HCT116 (cell line): Measurements from ENCODE around the gene CETN1. TPM values are rescaled to one million over a fixed set of nuclear protein-coding genes. Genes with fewer than 3 reads are reported as not detected.

Experiments
- ATAC-seq: fragments of 200-7000 bp; cut with Tn5 transposase; 2 replicates; pipeline ENCODE4 v1.9.1; 2020; ENCODE audit warnings: mild to moderate bottlenecking, moderate library complexity
- Bru-seq: library from RNA; stranded (reverse); fragments of 400-500 nt; gene quantifications from one replicate; lab custom pipeline; 2021; lab: Mats Ljungman, UMichigan
- BruChase-seq, 2 experiments: library from RNA; stranded (reverse); fragments of 400-500 nt; gene quantifications; one replicate each; lab custom pipeline; 2021; lab: Mats Ljungman, UMichigan
- BruUV-seq: library from RNA; stranded (reverse); fragments of 400-500 nt; replicated peaks from 2 replicates; lab custom pipeline; 2021; lab: Mats Ljungman, UMichigan
- CTCF ChIA-PET: fragments of 300-600 bp; sonication (Branson Sonifier 250); formaldehyde crosslinking; loops from one replicate; lab custom pipeline; 2021; ENCODE audit warnings: antibody characterized with exemption; lab: Charles Lee
- POLR2A ChIA-PET: fragments of 300-600, 350-600 bp; sonication (Branson Sonifier 250); formaldehyde crosslinking; loops from one replicate; lab custom pipeline; 2021; ENCODE audit warnings: antibody characterized with exemption; lab: Charles Lee
- RAD21 ChIA-PET, 2 experiments: fragments of 300-600 bp; sonication (Branson Sonifier 250); formaldehyde crosslinking; loops; one replicate each; lab custom pipeline; 2023; ENCODE audit warnings: low total read pairs in 2 of 2; ENCODE audit not compliant: uncharacterized antibody in 2 of 2, unreplicated experiment in 2 of 2, low non-redundant PET in 1 of 2; lab: Charles Lee
- DNase-seq: peaks from one replicate; pipeline ENCODE4 v3.0.0-alpha.2; 2010; ENCODE audit warnings: low read depth, low spot score
- H2AFZ ChIP-seq: fragments of 200-600 bp; shearing (Covaris generic), sonication (generic); 2 replicates; pipeline ENCODE4 v1.6.1; 2017; ENCODE audit warnings: low read depth, mixed run types, mixed read lengths, antibody characterized with exemption, low read length; ENCODE audit not compliant: poor library complexity, severe bottlenecking
- H3K27ac ChIP-seq: 2 replicates; pipeline ENCODE4 v1.5.1; 2012; ENCODE audit warnings: low read depth, low read length
- H3K27me3 ChIP-seq: fragments of 200-600 bp; sonication (generic); 2 replicates; pipeline ENCODE4 v1.6.1; 2016; ENCODE audit warnings: mixed run types, low read length, mixed read lengths; ENCODE audit not compliant: insufficient read depth
- H3K36me3 ChIP-seq, 2 experiments: fragments of 200-500 bp in 1 of 2; fragments of 200-600 bp in 1 of 2; sonication (Bioruptor generic) in 1 of 2; sonication (generic) in 1 of 2; 2 replicates each; pipeline versions ENCODE4 v1.5.1 to v1.6.1; 2014 to 2016; ENCODE audit warnings: low read length in 2 of 2, inconsistent platforms in 1 of 2, mixed read lengths in 1 of 2, mixed run types in 1 of 2; ENCODE audit not compliant: insufficient read depth in 2 of 2, control insufficient read depth in 1 of 2
- H3K4me1 ChIP-seq, 2 experiments: fragments of 200-600 bp in 1 of 2; sonication (generic) in 1 of 2; 2 replicates each; pipeline versions ENCODE4 v1.5.1 to v1.6.1; 2012 to 2017; ENCODE audit warnings: low read length in 2 of 2, inconsistent platforms in 1 of 2, mild to moderate bottlenecking in 1 of 2, mixed read lengths in 1 of 2, mixed run types in 1 of 2, moderate library complexity in 1 of 2; ENCODE audit not compliant: insufficient read depth in 2 of 2, control insufficient read depth in 1 of 2
- H3K4me2 ChIP-seq: fragments of 200-600 bp; sonication (generic); 2 replicates; pipeline ENCODE4 v1.6.1; 2017; ENCODE audit warnings: mixed run types, low read length, mixed read lengths
- H3K4me3 ChIP-seq, 2 experiments: fragments of 200-600 bp in 1 of 2; sonication (generic) in 1 of 2; replicated peaks in 1 of 2; 2 replicates each; pipeline ENCODE4 v1.5.1; 2011 to 2016; ENCODE audit warnings: low read length in 2 of 2, control low read depth in 1 of 2, low read depth in 1 of 2, mild to moderate bottlenecking in 1 of 2, mixed read lengths in 1 of 2, mixed run types in 1 of 2
- H3K79me2 ChIP-seq: fragments of 200-600 bp; sonication (generic); 2 replicates; pipeline ENCODE4 v1.6.1; 2017; ENCODE audit warnings: mild to moderate bottlenecking, mixed run types, low read length, moderate library complexity, mixed read lengths; ENCODE audit not compliant: insufficient read depth
- H3K9ac ChIP-seq: fragments of 200-600 bp; sonication (generic); 2 replicates; pipeline ENCODE4 v1.6.1; 2016; ENCODE audit warnings: low read length, mixed read lengths
- H3K9me2 ChIP-seq: fragments of 200-600 bp; sonication (generic), shearing (Covaris generic); 2 replicates; pipeline ENCODE4 v1.6.1; 2017; ENCODE audit warnings: mixed run types, mild to moderate bottlenecking, moderate library complexity; ENCODE audit not compliant: insufficient read depth
- H3K9me3 ChIP-seq, 2 experiments: fragments of 200-500 bp in 1 of 2; fragments of 200-600 bp in 1 of 2; sonication (Bioruptor generic) in 1 of 2; sonication (generic) in 1 of 2; 2 replicates each; pipeline ENCODE4 v1.6.1; 2014 to 2017; ENCODE audit warnings: low read length in 2 of 2, mixed read lengths in 2 of 2, inconsistent platforms in 1 of 2, low read depth in 1 of 2, mild to moderate bottlenecking in 1 of 2, mixed run types in 1 of 2, moderate library complexity in 1 of 2; ENCODE audit not compliant: control insufficient read depth in 1 of 2, insufficient read depth in 1 of 2
- H4K20me1 ChIP-seq: fragments of 200-600 bp; sonication (generic), shearing (Covaris generic); 2 replicates; pipeline ENCODE4 v1.6.1; 2017; ENCODE audit warnings: mixed run types, mild to moderate bottlenecking, moderate library complexity; ENCODE audit not compliant: insufficient read depth
- EZH2phosphoT487 ChIP-seq: fragments of 200-600 bp; IDR thresholded peaks from 2 replicates; pipeline ENCODE4 v1.6.1; 2018; ENCODE audit warnings: antibody characterized with exemption, borderline replicate concordance
- REST ChIP-seq: IDR thresholded peaks from 2 replicates; pipeline ENCODE4 v1.6.1; 2012; ENCODE audit warnings: low read depth
- SIN3A ChIP-seq: IDR thresholded peaks from 2 replicates; pipeline ENCODE4 v1.6.1; 2012; ENCODE audit warnings: low read depth
- ZBTB33 ChIP-seq: IDR thresholded peaks from 2 replicates; pipeline ENCODE4 v1.6.1; 2011; ENCODE audit warnings: mild to moderate bottlenecking, low read length, moderate library complexity; ENCODE audit not compliant: insufficient replicate concordance; ENCODE audit errors: extremely low read depth
- intact Hi-C: fragments of 100-400 bp; cut with micrococcal nuclease; formaldehyde crosslinking; loops from 2 replicates; pipeline ENCODE4 v1.10.0; 2022
- long read RNA-seq: library from polyadenylated mRNA; unstranded; transcript quantifications from one replicate; pipeline ENCODE4 v2.0.0, GENCODE V29; 2021; ENCODE audit not compliant: unreplicated experiment
- polyA plus RNA-seq: library from polyadenylated mRNA; unstranded; fragments of >200 nt; gene quantifications from 2 replicates; pipeline ENCODE4 v1.2.1, GENCODE V29; 2012; ENCODE audit warnings: missing spikeins
- total RNA-seq: library from RNA; stranded (reverse); gene quantifications from one replicate; pipeline ENCODE4 v1.2.1, GENCODE V29; 2021; ENCODE audit not compliant: unreplicated experiment

CETN1 gene
- total RNA-seq (not detected), Bru-seq, nascent RNA (not detected), BruChase-seq, experiment 1, labeled RNA remaining after a 6-hour chase (not detected), BruChase-seq, experiment 2, labeled RNA remaining after a 2-hour chase (not detected)
- not detected in 2 replicates for polyA plus RNA-seq
- long read RNA-seq: 0 reads

DNA sequence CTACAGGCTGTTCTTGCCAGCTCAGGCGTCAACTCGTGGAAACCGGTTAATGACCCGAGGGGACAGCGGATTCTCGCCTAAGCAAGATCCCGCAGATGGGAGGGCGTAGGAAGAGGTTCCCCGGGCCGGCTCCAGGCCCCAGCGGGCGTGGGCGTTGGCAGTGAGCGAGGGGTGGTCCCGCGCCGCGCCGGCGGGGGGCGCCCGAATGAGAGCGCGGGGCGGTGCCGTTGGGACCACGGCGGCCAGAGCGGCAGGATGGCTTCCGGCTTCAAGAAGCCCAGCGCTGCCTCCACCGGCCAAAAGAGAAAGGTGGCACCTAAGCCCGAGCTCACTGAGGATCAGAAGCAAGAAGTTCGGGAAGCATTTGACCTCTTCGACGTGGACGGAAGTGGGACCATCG, at the start of gene CETN1:
Gene CETN1 (plus strand): TSS at position 227 of the 400 bp plus-strand sequence. CDS start 29 bp downstream, at position 256.
- no peaks in the 10 kb centered on the region for H4K20me1 ChIP-seq
- H3K27ac ChIP-seq: no peak within 1 kb of the TSS
- no peak for DNase-seq
- no peak within 1 kb of the TSS for H2AFZ ChIP-seq
- POLR2A ChIA-PET: no interaction called here
- peaks cover 0 to 4% of the 10 kb centered on the region in 2 experiments; a peak in 1 of 4 replicates for H3K9me3 ChIP-seq
- H3K27me3 ChIP-seq: no peaks in the 10 kb centered on the region
- ATAC-seq: no peak
- intact Hi-C loops: no loop called here
- no peak for TF ChIP-seq ZBTB33
- no peak for TF ChIP-seq SIN3A
- no peak for TF ChIP-seq REST
- no peak for TF ChIP-seq EZH2phosphoT487
- no peaks in the 10 kb centered on the region for H3K36me3 ChIP-seq
- RAD21 ChIA-PET: no interaction called here
- CTCF ChIA-PET: no interaction called here
- H3K9ac ChIP-seq: no peak within 1 kb of the TSS
- H3K4me1 ChIP-seq: no peaks in the 10 kb centered on the region
- H3K9me2 ChIP-seq: no peaks in the 10 kb centered on the region
- H3K79me2 ChIP-seq: no peaks in the 10 kb centered on the region
- BruUV-seq: no TSS peak
- H3K4me2 ChIP-seq: no peak within 1 kb of the TSS
- no peak within 1 kb of the TSS for H3K4me3 ChIP-seq
